ENCODE measurements around the gene KPNA6.
"Not testable (repeated sequence)": the region's sequence is repeated elsewhere in the genome, so short reads cannot be mapped to it uniquely, and the experiment has no call there.

KPNA6 gene

GRCh38 chr1:32126770-32127169 is 18.9 kb downstream of the KPNA6 start:
- DNase-seq (ENCODE audit: low read depth in 2 of 2): no peak
- no peak for TF ChIP-seq CTCF (IDR thresholded peaks at IDR 0.05; ENCODE audit: low read depth, low read length)
- no peak overlapping the region for H3K4me3 ChIP-seq (replicated peaks in 1 of 2; ENCODE audit: low read depth in 2 of 2, low read length in 2 of 2)

- DNase-seq (ENCODE audit: low read depth in 2 of 2): no peak
- H3K4me3 ChIP-seq (replicated peaks in 1 of 2; ENCODE audit: low read depth in 2 of 2, low read length in 2 of 2): no peak overlapping the region
- peak; percentile 7 for TF ChIP-seq CTCF (IDR thresholded peaks at IDR 0.05; ENCODE audit: low read depth, low read length)
These were observed 19.7 kb downstream of the KPNA6 start for GRCh38 chr1:32127409-32128198.

- DNase-seq (ENCODE audit: low read depth in 2 of 2): no peak
- no peak overlapping the region for H3K4me3 ChIP-seq (replicated peaks in 1 of 2; ENCODE audit: low read depth in 2 of 2, low read length in 2 of 2)
- TF ChIP-seq CTCF (IDR thresholded peaks at IDR 0.05; ENCODE audit: low read depth, low read length): no peak
These were observed 20.6 kb downstream of the KPNA6 start for GRCh38 chr1:32128479-32128878.

- no peak overlapping the region for H3K4me3 ChIP-seq (replicated peaks in 1 of 2; ENCODE audit: low read depth in 2 of 2, low read length in 2 of 2)
- no peak for TF ChIP-seq CTCF (IDR thresholded peaks at IDR 0.05; ENCODE audit: low read depth, low read length)
- no peak for DNase-seq (ENCODE audit: low read depth in 2 of 2)
These were observed 21.1 kb downstream of the KPNA6 start for GRCh38 chr1:32128964-32129363.

- not testable (repeated sequence) for DNase-seq (ENCODE audit: low read depth in 2 of 2)
These were observed 26.1 kb downstream of the KPNA6 start for GRCh38 chr1:32133950-32134280.

GRCh38 chr1:32137111-32137510 is 29.3 kb downstream of the KPNA6 start:
- H3K4me3 ChIP-seq (replicated peaks in 1 of 2; ENCODE audit: low read depth in 2 of 2, low read length in 2 of 2): no peak overlapping the region
- TF ChIP-seq CTCF (IDR thresholded peaks at IDR 0.05; ENCODE audit: low read depth, low read length): no peak
- no peak for DNase-seq (ENCODE audit: low read depth in 2 of 2)

More at GRCh38 chr1:32133950-32134280, 26.1 kb downstream of the KPNA6 start:
- not testable (repeated sequence) for H3K4me3 ChIP-seq (replicated peaks in 1 of 2; ENCODE audit: low read depth in 2 of 2, low read length in 2 of 2)

GRCh38 chr1:32138965-32139364 is 31.1 kb downstream of the KPNA6 start:
- TF ChIP-seq CTCF (IDR thresholded peaks at IDR 0.05; ENCODE audit: low read depth, low read length): no peak
- H3K4me3 ChIP-seq (replicated peaks in 1 of 2; ENCODE audit: low read depth in 2 of 2, low read length in 2 of 2): no peak overlapping the region
- peak in 1 of 2 donors; percentile 57 for DNase-seq (ENCODE audit: low read depth in 2 of 2)
